H1 (cell line): ENCODE results near the gene BAIAP2. TPM values are rescaled to one million over a fixed set of nuclear protein-coding genes. Genes with fewer than 3 reads are reported as not detected.

Experiments
- CTCF ChIA-PET: fragments of 300-600 bp; sonication (Branson Sonifier 250); formaldehyde crosslinking; loops from one replicate; lab custom pipeline; 2021; ENCODE audit not compliant: partially characterized antibody; lab: Charles Lee
- POLR2A ChIA-PET: fragments of 300-600 bp; sonication (Branson Sonifier 250); formaldehyde crosslinking; loops from one replicate; lab custom pipeline; 2021; ENCODE audit warnings: inconsistent platforms; ENCODE audit not compliant: partially characterized antibody; lab: Charles Lee
- DNase-seq, 2 experiments: peaks; one replicate each; pipeline versions ENCODE4 v3.0.0 to v3.0.0-alpha.2; 2010 to 2022; ENCODE audit warnings: low spot score in 2 of 2, low read depth in 1 of 2, mixed read lengths in 1 of 2
- FAIRE-seq: peaks from 2 replicates; lab custom pipeline; 2011; peaks lifted over from hg19 to GRCh38; lab: Jason Lieb, UNC
- H2AFZ ChIP-seq: 2 replicates; pipeline ENCODE4 v1.8.1; 2012; ENCODE audit warnings: low read length, inconsistent platforms
- H2AK5ac ChIP-seq: 2 replicates; pipeline ENCODE4 v1.6.1; 2013; ENCODE audit warnings: low read depth, low read length
- H2BK120ac ChIP-seq: replicated peaks from 2 replicates; pipeline ENCODE3; 2013; ENCODE audit warnings: low read depth, low read length, inconsistent platforms
- H2BK12ac ChIP-seq: 2 replicates; pipeline ENCODE4 v1.6.1; 2013; ENCODE audit warnings: low read depth, low read length
- H2BK15ac ChIP-seq: 2 replicates; pipeline ENCODE4 v1.6.1; 2013; ENCODE audit warnings: low read length
- H2BK20ac ChIP-seq: 2 replicates; pipeline ENCODE4 v1.6.1; 2013; ENCODE audit warnings: low read length
- H2BK5ac ChIP-seq: 2 replicates; pipeline ENCODE4 v1.6.1; 2013; ENCODE audit warnings: low read depth, low read length
- H3K14ac ChIP-seq: 2 replicates; pipeline ENCODE4 v1.6.1; 2013; ENCODE audit warnings: inconsistent platforms; ENCODE audit not compliant: insufficient read length
- H3K18ac ChIP-seq: 2 replicates; pipeline ENCODE4 v1.6.1; 2013; ENCODE audit warnings: low read length; ENCODE audit errors: extremely low read depth
- H3K23ac ChIP-seq: 2 replicates; pipeline ENCODE4 v1.6.1; 2013; ENCODE audit warnings: inconsistent platforms; ENCODE audit not compliant: insufficient read length
- H3K23me2 ChIP-seq: 2 replicates; pipeline ENCODE4 v1.6.1; 2013; ENCODE audit warnings: low read depth, low read length
- H3K27ac ChIP-seq: 2 replicates; pipeline ENCODE4 v1.6.1; 2011; ENCODE audit warnings: low read depth, low read length, inconsistent platforms
- H3K27me3 ChIP-seq, 4 experiments: replicated peaks in 1 of 4; 1 replicate in 1 of 4; 2 replicates in 3 of 4; pipeline versions ENCODE4 v1.6.1 to v1.8.1; 2011 to 2013; ENCODE audit warnings: low read length in 3 of 4, mild to moderate bottlenecking in 3 of 4, inconsistent platforms in 2 of 4, mixed read lengths in 2 of 4, moderate library complexity in 1 of 4; ENCODE audit not compliant: control insufficient read depth in 3 of 4, insufficient read depth in 3 of 4; ENCODE audit errors: extremely low read depth in 1 of 4
- H3K36me3 ChIP-seq, 4 experiments: 2 replicates each; pipeline versions ENCODE4 v1.6.1 to v1.8.1; 2011 to 2013; ENCODE audit warnings: mild to moderate bottlenecking in 4 of 4, low read length in 3 of 4, moderate library complexity in 2 of 4, control low read depth in 1 of 4, inconsistent platforms in 1 of 4; ENCODE audit not compliant: insufficient read depth in 4 of 4, control insufficient read depth in 2 of 4
- H3K4ac ChIP-seq: replicated peaks from 2 replicates; pipeline ENCODE3; 2013; ENCODE audit warnings: low read length, low read depth, mixed read lengths, inconsistent platforms; ENCODE audit not compliant: insufficient read length
- H3K4me1 ChIP-seq, 4 experiments: replicated peaks in 1 of 4; 1 replicate in 1 of 4; 2 replicates in 3 of 4; pipeline versions ENCODE4 v1.6.1 to v1.8.1; 2011 to 2013; ENCODE audit warnings: low read length in 3 of 4, inconsistent platforms in 2 of 4, mixed read lengths in 1 of 4; ENCODE audit not compliant: insufficient read depth in 4 of 4, control insufficient read depth in 3 of 4
- H3K4me2 ChIP-seq, 2 experiments: 2 replicates each; pipeline versions ENCODE4 v1.6.1 to v1.8.1; 2011 to 2013; ENCODE audit warnings: low read depth in 2 of 2, low read length in 2 of 2, control low read depth in 1 of 2, inconsistent platforms in 1 of 2, mild to moderate bottlenecking in 1 of 2; ENCODE audit not compliant: insufficient read depth in 1 of 2
- H3K4me3 ChIP-seq, 4 experiments: fragments of 200-600, 300-600 bp in 1 of 4; sonication (generic), shearing (Covaris generic), sonication (Bioruptor Twin) in 1 of 4; 2 replicates each; pipeline versions ENCODE4 v1.5.1 to v1.8.1; 2011 to 2016; ENCODE audit warnings: low read length in 4 of 4, low read depth in 3 of 4, control low read depth in 2 of 4, inconsistent platforms in 2 of 4, mild to moderate bottlenecking in 2 of 4, mixed read lengths in 1 of 4, moderate library complexity in 1 of 4; ENCODE audit not compliant: insufficient read depth in 2 of 4; ENCODE audit errors: extremely low read depth in 1 of 4
- H3K56ac ChIP-seq: replicated peaks from 2 replicates; pipeline ENCODE3; 2013; ENCODE audit warnings: low read depth, mild to moderate bottlenecking, mixed read lengths, low read length, inconsistent platforms; ENCODE audit not compliant: insufficient read length
- H3K79me1 ChIP-seq: 2 replicates; pipeline ENCODE4 v1.6.1; 2013; ENCODE audit warnings: low read depth, low read length, control low read depth
- H3K79me2 ChIP-seq, 2 experiments: 2 replicates each; pipeline versions ENCODE4 v1.6.1 to v1.8.1; 2012 to 2013; ENCODE audit warnings: low read length in 2 of 2, mild to moderate bottlenecking in 2 of 2, inconsistent platforms in 1 of 2; ENCODE audit not compliant: insufficient read depth in 2 of 2, control insufficient read depth in 1 of 2
- H3K9ac ChIP-seq, 4 experiments: replicated peaks in 1 of 4; 1 replicate in 1 of 4; 2 replicates in 3 of 4; pipeline versions ENCODE4 v1.6.1 to v1.8.1; 2011 to 2013; ENCODE audit warnings: low read depth in 3 of 4, low read length in 3 of 4, control low read depth in 2 of 4, mild to moderate bottlenecking in 2 of 4, moderate library complexity in 2 of 4, inconsistent platforms in 1 of 4; ENCODE audit errors: extremely low read depth in 1 of 4
- H3K9me3 ChIP-seq, 2 experiments: 2 replicates each; pipeline versions ENCODE4 v1.6.1 to v1.8.1; 2012 to 2013; ENCODE audit warnings: mild to moderate bottlenecking in 2 of 2, moderate library complexity in 2 of 2, control low read depth in 1 of 2, inconsistent platforms in 1 of 2, low read depth in 1 of 2, low read length in 1 of 2, mixed read lengths in 1 of 2; ENCODE audit not compliant: insufficient read depth in 2 of 2
- H4K20me1 ChIP-seq, 2 experiments: replicated peaks in 1 of 2; 2 replicates each; pipeline versions ENCODE3 to v1.8.1; 2011 to 2013; ENCODE audit warnings: inconsistent platforms in 2 of 2, low read length in 2 of 2, mild to moderate bottlenecking in 1 of 2; ENCODE audit not compliant: insufficient read depth in 2 of 2, control insufficient read depth in 1 of 2
- H4K5ac ChIP-seq: 2 replicates; pipeline ENCODE4 v1.6.1; 2013; ENCODE audit warnings: low read length, low read depth, mixed read lengths, inconsistent platforms; ENCODE audit not compliant: insufficient read length
- H4K8ac ChIP-seq: 2 replicates; pipeline ENCODE4 v1.8.0; 2013; ENCODE audit warnings: mild to moderate bottlenecking, moderate library complexity, low read length, inconsistent platforms; ENCODE audit not compliant: insufficient read depth; ENCODE audit errors: extremely low read depth
- H4K91ac ChIP-seq: replicated peaks from 2 replicates; pipeline ENCODE3; 2013; ENCODE audit warnings: low read length, mixed read lengths, inconsistent platforms; ENCODE audit not compliant: insufficient read length
- ATF2 ChIP-seq: IDR thresholded peaks from 2 replicates; pipeline ENCODE4 v1.6.1; 2012; ENCODE audit warnings: low read length, inconsistent platforms
- BCL11A ChIP-seq, 2 experiments: IDR thresholded peaks; one replicate each; pipeline ENCODE4 v1.6.1; 2011; ENCODE audit warnings: low read depth in 2 of 2, low read length in 2 of 2, mild to moderate bottlenecking in 2 of 2
- BRCA1 ChIP-seq: IDR thresholded peaks from 2 replicates; pipeline ENCODE4 v1.6.1; 2012; ENCODE audit warnings: low read depth, low read length, improper control_type of control experiment
- CEBPB ChIP-seq: IDR thresholded peaks from 2 replicates; pipeline ENCODE4 v1.6.1; 2012; ENCODE audit warnings: low read depth, low read length
- CHD1 ChIP-seq: IDR thresholded peaks from 2 replicates; pipeline ENCODE4 v1.6.1; 2012; ENCODE audit warnings: low read depth, low read length, improper control_type of control experiment
- FOSL1 ChIP-seq: IDR thresholded peaks from 2 replicates; pipeline ENCODE4 v1.6.1; 2011; ENCODE audit warnings: mild to moderate bottlenecking, low read depth, low read length, moderate library complexity; ENCODE audit not compliant: insufficient read depth
- JUND ChIP-seq: IDR thresholded peaks from 2 replicates; pipeline ENCODE4 v1.6.1; 2011; ENCODE audit warnings: mild to moderate bottlenecking, improper control_type of control experiment, low read length
- KDM1A ChIP-seq: fragments of 200-600, 300-600 bp; sonication (generic); IDR thresholded peaks from 2 replicates; pipeline ENCODE4 v1.7.1; 2016; ENCODE audit warnings: mild to moderate bottlenecking, low read length, borderline replicate concordance
- RAD21 ChIP-seq, 2 experiments: IDR thresholded peaks in 1 of 2; conservative IDR thresholded peaks in 1 of 2; 2 replicates each; pipeline ENCODE4 v1.6.1; 2011; ENCODE audit warnings: low read depth in 2 of 2, low read length in 2 of 2, improper control_type of control experiment in 1 of 2, inconsistent platforms in 1 of 2, mild to moderate bottlenecking in 1 of 2, moderate library complexity in 1 of 2
- WGBS, 2 experiments: shearing (Covaris generic) in 1 of 2; methylation state at CpG; one replicate each; pipeline versions ENCODE4 v1.1.6 to v1.1.7; 2013 to 2015; ENCODE audit warnings: low lambda C conversion rate in 2 of 2, mixed read lengths in 2 of 2, inconsistent platforms in 1 of 2, low coverage in 1 of 2, missing lambda C conversion rate in 1 of 2; ENCODE audit not compliant: insufficient replicate concordance in 2 of 2, insufficient coverage in 1 of 2, insufficient read length in 1 of 2; ENCODE audit errors: extremely low coverage in 1 of 2, missing lambda C conversion rate in 1 of 2; 5-methylcytosine and 5-hydroxymethylcytosine counted together
- polyA plus RNA-seq, 7 experiments: library from polyadenylated mRNA; depleted of rRNA in 3 of 7; stranded (reverse) in 5 of 7; unstranded in 2 of 7; fragments of >200 nt in 5 of 7; fragments of 200-250 nt in 2 of 7; gene quantifications; 1 replicate in 5 of 7; 2 replicates in 1 of 7; 4 replicates in 1 of 7; pipeline versions ENCODE4 v1.2.1 to v1.2.3, GENCODE V29; 2011 to 2013; ENCODE audit warnings: missing spikeins in 2 of 7, mixed read lengths in 2 of 7
- total RNA-seq: library from RNA; stranded (reverse); fragmentation: NEBNext Ultra II Directional; extraction: Animal tissue kit (Norgen Biotek cat#: 25700); gene quantifications from 2 replicates; pipeline ENCODE4 v1.2.1, GENCODE V29; 2021

Gene BAIAP2
- total and polyA plus RNA-seq, 2 of the 8 experiments (the other 6 are each of a cell fraction or from before 2014, with no cell fraction given), result 10.0 to 22.8 TPM

DNA sequence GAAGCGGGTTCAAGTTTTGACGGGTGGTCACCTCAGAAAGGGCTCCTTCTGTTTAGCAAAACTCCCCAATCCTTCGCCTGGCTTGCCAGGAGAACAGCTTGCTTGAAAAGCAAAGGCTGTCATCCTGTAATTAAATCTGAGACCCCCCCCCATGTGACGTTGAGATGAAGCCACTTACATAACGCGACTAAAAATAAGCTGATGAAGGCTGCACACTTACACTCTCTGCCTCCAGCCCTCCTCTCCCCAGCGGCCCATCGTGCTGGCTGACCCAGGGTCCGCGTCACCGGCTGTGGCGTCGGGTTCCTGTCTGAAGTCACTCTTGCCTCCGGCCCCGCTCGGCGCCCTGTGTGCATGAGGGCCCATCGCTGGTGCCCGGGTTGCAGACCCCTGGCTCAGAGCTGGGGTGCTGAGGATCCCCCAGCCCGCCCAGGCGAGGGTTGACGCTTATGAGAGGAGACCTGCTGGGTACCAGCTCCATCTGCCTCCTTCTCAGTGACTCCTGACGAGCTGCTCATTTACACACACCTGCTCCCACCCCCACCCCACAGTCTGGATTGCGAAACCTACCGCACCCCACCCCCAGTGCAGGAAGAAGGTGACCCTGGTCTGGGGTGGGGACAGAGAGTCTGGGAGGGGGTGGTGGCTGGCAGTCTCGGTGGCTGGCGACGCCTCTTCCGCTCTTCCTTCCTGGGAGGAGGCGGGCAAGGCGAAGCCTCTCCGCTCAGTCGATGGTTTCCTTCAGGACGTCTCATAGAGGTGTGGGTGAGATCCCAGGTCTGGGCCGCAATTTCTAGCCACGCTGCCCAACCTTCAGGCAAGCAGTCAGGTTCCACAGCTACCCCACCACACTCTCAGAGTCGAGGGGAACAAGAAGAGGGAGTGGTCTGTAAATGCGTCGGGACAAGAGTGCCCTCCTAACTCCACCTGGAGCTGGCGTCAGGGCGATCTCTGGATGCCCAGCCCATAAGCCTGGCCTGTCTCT, 3.1 kb upstream of the BAIAP2 start:
- Histone ChIP-seq H2BK5ac (no peak overlapping the region), H4K5ac (no peak overlapping the region), H3K4me2 (no peak overlapping the region), H2AK5ac (no peak overlapping the region), H3K79me1 (0 out of 2 replicates have a peak, but pooled peaks cover 2% of the 10 kb centered on the region), H3K9ac (no peak overlapping the region), H4K20me1 (peaks cover under 1 to 15% of the 10 kb centered on the region in 2 experiments), H3K18ac (no peak overlapping the region), H4K8ac (no peak overlapping the region), H3K23me2 (peaks cover 10% of the 10 kb centered on the region; the same call in 1 of the 2 replicates), H3K27ac (no peak overlapping the region), H2BK120ac (no peak overlapping the region), H3K27me3 (peaks cover 0 to 11% (median 5%) of the 10 kb centered on the region in 4 experiments; a peak in 5 of 7 replicates), H3K79me2 (peaks cover 0 to 7% of the 10 kb centered on the region in 2 experiments; a peak in 1 of 4 replicates), H4K91ac (no peak overlapping the region), H2BK20ac (no peak overlapping the region), H3K23ac (no peak overlapping the region), H2BK15ac (no peak overlapping the region), H3K4me3 (no peak overlapping the region), H3K36me3 (no peaks in the 10 kb centered on the region), H3K4me1 (peaks cover 0 to 17% (median 7%) of the 10 kb centered on the region in 4 experiments; a peak in 5 of 7 replicates), H3K14ac (no peak overlapping the region), H2BK12ac (no peak overlapping the region), H2AFZ (no peak overlapping the region), H3K9me3 (no peaks in the 10 kb centered on the region; a peak in 1 of 4 replicates), H3K4ac (no peak overlapping the region), H3K56ac (no peak overlapping the region)
- WGBS, 2 experiments, result 95% methylated on average over 35 of the region's 41 CpGs; no CpG with 5 or more reads in 1 of the 2 experiments
- POLR2A ChIA-PET, result interaction anchor here (1.8 to 4.4 kb wide), 3 partner anchors 11 to 56 kb away, joined by 5 to 24 read pairs (median 9); no protein-coding TSS in a partner anchor
- no peak for FAIRE-seq
- CTCF ChIA-PET, result interaction anchor here (0.9 to 3.0 kb wide), 9 partner anchors 8 to 176 kb away, joined by 3 to 14 read pairs (median 5); no protein-coding TSS in a partner anchor
- no peak for DNase-seq
- TF ChIP-seq ATF2 (no peak), KDM1A (no peak), BRCA1 (no peak), CHD1 (no peak), CEBPB (no peak), RAD21 (IDR thresholded peaks at IDR 0.05 in 1 of 2, conservative IDR thresholded peaks at IDR 0.05 in 1 of 2; ENCODE audit: low read depth in 2 of 2, low read length in 2 of 2) (no peak), JUND (no peak), BCL11A (IDR thresholded peaks at IDR 0.05; ENCODE audit: low read depth in 2 of 2, low read length in 2 of 2) (no peak), FOSL1 (no peak)
